PC-3 (cell line): ENCODE data around the gene CPS1. TPM values are rescaled to one million over a fixed set of nuclear protein-coding genes. Genes with fewer than 3 reads are reported as not detected.

Experiments
- ATAC-seq: fragments of 200-7000 bp; cut with Tn5 transposase; 2 replicates; pipeline ENCODE4 v1.9.1; 2020; ENCODE audit warnings: mild to moderate bottlenecking, moderate library complexity
- BruUV-seq: library from RNA; stranded (reverse); fragments of 400-500 nt; replicated peaks from 2 replicates; lab custom pipeline; 2021; lab: Mats Ljungman, UMichigan
- CTCF ChIA-PET: fragments of 300-600 bp; sonication (Branson Sonifier 250); formaldehyde crosslinking; loops from one replicate; lab custom pipeline; 2022; ENCODE audit warnings: antibody characterized with exemption; lab: Charles Lee
- POLR2A ChIA-PET: fragments of 300-600 bp; sonication (Branson Sonifier 250); formaldehyde crosslinking; loops from one replicate; lab custom pipeline; 2022; ENCODE audit warnings: antibody characterized with exemption; ENCODE audit not compliant: unreplicated experiment; lab: Charles Lee
- DNase-seq: peaks from one replicate; pipeline ENCODE4 v3.0.0-alpha.2; 2015
- H2AFZ ChIP-seq: fragments of 300-600 bp; sonication (generic); 2 replicates; pipeline ENCODE4 v1.6.0; 2016; ENCODE audit warnings: antibody characterized with exemption, low read length
- H3F3A ChIP-seq: fragments of 300-600 bp; sonication (generic); one replicate; pipeline ENCODE4 v1.6.0; 2017; ENCODE audit warnings: antibody characterized with exemption, low read length, control low read depth, mild to moderate bottlenecking; ENCODE audit not compliant: unreplicated experiment
- H3K27ac ChIP-seq: fragments of 300-600 bp; sonication (generic); 2 replicates; pipeline ENCODE4 v1.5.1; 2016; ENCODE audit warnings: mild to moderate bottlenecking, low read length
- H3K27me3 ChIP-seq: fragments of 300-600 bp; sonication (generic); 2 replicates; pipeline ENCODE4 v1.6.1; 2016; ENCODE audit warnings: low read length, mixed read lengths
- H3K36me3 ChIP-seq: fragments of 300-600 bp; sonication (generic); 2 replicates; pipeline ENCODE4 v1.6.1; 2016; ENCODE audit warnings: low read depth, mixed run types, low read length, mixed read lengths
- H3K4me1 ChIP-seq: fragments of 300-600 bp; sonication (generic); 2 replicates; pipeline ENCODE4 v1.5.1; 2016; ENCODE audit warnings: low read length; ENCODE audit not compliant: insufficient read depth
- H3K4me2 ChIP-seq: fragments of 300-600 bp; sonication (generic); 2 replicates; pipeline ENCODE4 v1.6.0; 2016; ENCODE audit warnings: low read length
- H3K4me3 ChIP-seq: fragments of 300-600 bp; sonication (generic); 2 replicates; pipeline ENCODE4 v1.5.1; 2016; ENCODE audit warnings: mild to moderate bottlenecking, low read length, mixed read lengths
- H3K79me2 ChIP-seq: fragments of 300-600 bp; sonication (generic); 2 replicates; pipeline ENCODE4 v1.6.1; 2017; ENCODE audit warnings: low read length, mixed read lengths
- H3K9ac ChIP-seq: fragments of 300-600 bp; sonication (generic); 2 replicates; pipeline ENCODE4 v1.6.0; 2016; ENCODE audit warnings: mild to moderate bottlenecking, low read length
- H3K9me2 ChIP-seq: fragments of 300-600 bp; sonication (generic); replicated peaks from 2 replicates; pipeline ENCODE4 v1.6.1; 2016; ENCODE audit warnings: mixed run types, low read length, mixed read lengths
- H3K9me3 ChIP-seq: fragments of 300-600 bp; sonication (generic); 2 replicates; pipeline ENCODE4 v1.6.1; 2016; ENCODE audit warnings: low read length, mixed read lengths
- H4K20me1 ChIP-seq: fragments of 300-600 bp; sonication (generic); 2 replicates; pipeline ENCODE4 v1.6.1; 2016; ENCODE audit warnings: low read length, mixed read lengths
- CTCF ChIP-seq: fragments of 300-600 bp; sonication (generic); conservative IDR thresholded peaks from 2 replicates; pipeline ENCODE4 v1.5.1; 2017; ENCODE audit warnings: antibody characterized with exemption, low read depth, mild to moderate bottlenecking, low read length
- EZH2 ChIP-seq: fragments of 300-600 bp; sonication (generic); IDR thresholded peaks from one replicate; pipeline ENCODE4 v1.6.1; 2017; ENCODE audit warnings: antibody characterized with exemption, mild to moderate bottlenecking, low read length; ENCODE audit not compliant: unreplicated experiment
- EZH2phosphoT487 ChIP-seq: fragments of 300-600 bp; sonication (generic); IDR thresholded peaks from 2 replicates; pipeline ENCODE4 v1.6.1; 2018; ENCODE audit warnings: mild to moderate bottlenecking, antibody characterized with exemption, low read length, borderline replicate concordance
- intact Hi-C: fragments of 100-400 bp; cut with micrococcal nuclease; formaldehyde crosslinking; loops from 2 replicates; pipeline ENCODE4 v1.9.0; 2023
- total RNA-seq: library from RNA; depleted of rRNA; stranded (reverse); fragments of >200 nt; gene quantifications from 2 replicates; pipeline ENCODE4 v1.2.3, GENCODE V29; 2014

Gene CPS1
- total RNA-seq, 1 experiment from 2014 or later = 17.7 TPM

GRCh38 chr2:210539035-210539434 is 17.4 kb upstream of the CPS1 start:
- POLR2A ChIA-PET = no interaction called here
- Histone ChIP-seq H2AFZ (no peak overlapping the region), H3K27me3 (no peaks in the 10 kb centered on the region), H3K9me3 (no peaks in the 10 kb centered on the region), H3K36me3 (no peaks in the 10 kb centered on the region), H3K4me1 (no peaks in the 10 kb centered on the region), H3K9ac (no peak overlapping the region), H3K79me2 (no peaks in the 10 kb centered on the region), H3K4me3 (no peak overlapping the region), H3K27ac (no peak overlapping the region), H3F3A (no peaks in the 10 kb centered on the region), H3K9me2 (no peaks in the 10 kb centered on the region), H3K4me2 (no peak overlapping the region), H4K20me1 (no peaks in the 10 kb centered on the region)
- no TSS peak for BruUV-seq
- DNase-seq = no peak
- no peak for TF ChIP-seq EZH2
- no peak for TF ChIP-seq CTCF
- no peak for TF ChIP-seq EZH2phosphoT487
- ATAC-seq = no peak
- intact Hi-C loops = no loop called here
- CTCF ChIA-PET = no interaction called here

GRCh38 chr2:210539578-210540416 is 16.6 kb upstream of the CPS1 start:
- POLR2A ChIA-PET = no interaction called here
- Histone ChIP-seq H3K79me2 (no peaks in the 10 kb centered on the region), H3K36me3 (no peaks in the 10 kb centered on the region), H3K4me3 (no peak overlapping the region), H3K9ac (no peak overlapping the region), H3K4me1 (no peaks in the 10 kb centered on the region), H3K9me3 (no peaks in the 10 kb centered on the region), H3K9me2 (no peaks in the 10 kb centered on the region), H3F3A (no peaks in the 10 kb centered on the region), H3K4me2 (no peak overlapping the region), H3K27ac (no peak overlapping the region), H3K27me3 (no peaks in the 10 kb centered on the region), H2AFZ (no peak overlapping the region), H4K20me1 (no peaks in the 10 kb centered on the region)
- DNase-seq (no peak), ATAC-seq (no peak)
- no TSS peak for BruUV-seq
- CTCF ChIA-PET = no interaction called here
- intact Hi-C loops = no loop called here
- TF ChIP-seq CTCF = no peak
- no peak for TF ChIP-seq EZH2

- DNase-seq (no peak), ATAC-seq (no peak)
- H3K27me3 ChIP-seq = no peaks in the 10 kb centered on the region
- H3K4me2 ChIP-seq = no peak overlapping the region
- H3K79me2 ChIP-seq = no peaks in the 10 kb centered on the region
- intact Hi-C loops = no loop called here
- POLR2A ChIA-PET = no interaction called here
- no peak overlapping the region for H3K9ac ChIP-seq
- no peaks in the 10 kb centered on the region for H3K9me3 ChIP-seq
- BruUV-seq = no TSS peak
- no peaks in the 10 kb centered on the region for H3K36me3 ChIP-seq
- no peak overlapping the region for H3K4me3 ChIP-seq
- H3K9me2 ChIP-seq = no peaks in the 10 kb centered on the region
- H2AFZ ChIP-seq = no peak overlapping the region
- H3K4me1 ChIP-seq = no peaks in the 10 kb centered on the region
- no peaks in the 10 kb centered on the region for H4K20me1 ChIP-seq
- TF ChIP-seq CTCF (no peak), EZH2phosphoT487 (no peak), EZH2 (no peak)
- H3K27ac ChIP-seq = no peak overlapping the region
- H3F3A ChIP-seq = no peaks in the 10 kb centered on the region
- CTCF ChIA-PET = interaction anchor here (0.6 kb wide), 1 partner anchor 454 kb away, joined by 4 read pairs; no protein-coding TSS in a partner anchor
Observed at GRCh38 chr2:210540471-210540870, 15.9 kb upstream of the CPS1 start.
